ENCODE results near the gene PACSIN2. TPM values are rescaled to one million over a fixed set of nuclear protein-coding genes. Genes with fewer than 3 reads are reported as not detected.

Gene PACSIN2
- total and polyA plus RNA-seq, 10 of the 15 experiments (the other 5 are each of a cell fraction or from before 2014, with no cell fraction given) = 0.93 to 78.7 (median 46.8) TPM

GRCh38 chr22:42939941-42940653 lies 74.9 kb downstream of the PACSIN2 start:
- no peak overlapping the region for H2AFZ ChIP-seq (ENCODE audit: control insufficient read depth, low read depth, low read length)
- no peak overlapping the region; the same call in 1 of the 2 replicates for H3K9ac ChIP-seq (ENCODE audit: control insufficient read depth, insufficient read depth, low read length)
- no peaks in the 10 kb centered on the region for H3K27me3 ChIP-seq (replicated peaks in 1 of 2; ENCODE audit: control insufficient read depth in 2 of 2, insufficient read depth in 2 of 2, low read length in 1 of 2)
- H3K9me3 ChIP-seq (replicated peaks; ENCODE audit: control insufficient read depth, insufficient read depth, low read length) = no peaks in the 10 kb centered on the region
- FAIRE-seq = no peak
- H3K36me3 ChIP-seq (ENCODE audit: control insufficient read depth in 2 of 2, insufficient read depth in 2 of 2, low read length in 1 of 2) = peaks cover 0 to 7% of the 10 kb centered on the region in 2 experiments; a peak in 3 of 4 replicates
- ChIA-PET CTCF (interaction anchor here (1.3 to 1.6 kb wide), 2 partner anchors 72 to 94 kb away, joined by 4 to 5 read pairs; no protein-coding TSS in a partner anchor), RAD21 (ENCODE audit: unreplicated experiment) (no interaction called here), SMC1A (ENCODE audit: uncharacterized antibody, unreplicated experiment) (no interaction called here), POLR2A (no interaction called here)
- H3K79me2 ChIP-seq (ENCODE audit: control insufficient read depth, insufficient read depth, low read length) = peaks cover 55% of the 10 kb centered on the region
- no peak overlapping the region for H3K4me2 ChIP-seq (ENCODE audit: control insufficient read depth, insufficient read depth)
- no peak for DNase-seq (ENCODE audit: low read depth, low spot score)
- H3K4me1 ChIP-seq (ENCODE audit: control insufficient read depth, insufficient read depth, low read length) = peaks cover 36% of the 10 kb centered on the region
- H4K20me1 ChIP-seq (ENCODE audit: control insufficient read depth, insufficient read depth) = no peaks in the 10 kb centered on the region
- in situ Hi-C loops (cut with MboI) = no loop called here
- intact Hi-C loops (cut with micrococcal nuclease; ENCODE audit: unreplicated experiment) = no loop called here
- H3K4me3 ChIP-seq = no peak overlapping the region
- H3K27ac ChIP-seq (ENCODE audit: control insufficient read depth, insufficient read depth) = no peak overlapping the region
- no TSS peak for BruUV-seq (replicated peaks)
- no peak for ATAC-seq
- 80% methylated on average over 12 of the region's 12 CpGs for WGBS (ENCODE audit: insufficient coverage, insufficient replicate concordance, low lambda C conversion rate, missing lambda C conversion rate)
- TF ChIP-seq HDGF (IDR thresholded peaks at IDR 0.05) = no peak
- no peak for TF ChIP-seq REST (IDR thresholded peaks at IDR 0.05; ENCODE audit: low read depth, low read length)
- no peak for TF ChIP-seq BCL11A (IDR thresholded peaks at IDR 0.05; ENCODE audit: low read depth, low read length)
- TF ChIP-seq, protein P1, sequence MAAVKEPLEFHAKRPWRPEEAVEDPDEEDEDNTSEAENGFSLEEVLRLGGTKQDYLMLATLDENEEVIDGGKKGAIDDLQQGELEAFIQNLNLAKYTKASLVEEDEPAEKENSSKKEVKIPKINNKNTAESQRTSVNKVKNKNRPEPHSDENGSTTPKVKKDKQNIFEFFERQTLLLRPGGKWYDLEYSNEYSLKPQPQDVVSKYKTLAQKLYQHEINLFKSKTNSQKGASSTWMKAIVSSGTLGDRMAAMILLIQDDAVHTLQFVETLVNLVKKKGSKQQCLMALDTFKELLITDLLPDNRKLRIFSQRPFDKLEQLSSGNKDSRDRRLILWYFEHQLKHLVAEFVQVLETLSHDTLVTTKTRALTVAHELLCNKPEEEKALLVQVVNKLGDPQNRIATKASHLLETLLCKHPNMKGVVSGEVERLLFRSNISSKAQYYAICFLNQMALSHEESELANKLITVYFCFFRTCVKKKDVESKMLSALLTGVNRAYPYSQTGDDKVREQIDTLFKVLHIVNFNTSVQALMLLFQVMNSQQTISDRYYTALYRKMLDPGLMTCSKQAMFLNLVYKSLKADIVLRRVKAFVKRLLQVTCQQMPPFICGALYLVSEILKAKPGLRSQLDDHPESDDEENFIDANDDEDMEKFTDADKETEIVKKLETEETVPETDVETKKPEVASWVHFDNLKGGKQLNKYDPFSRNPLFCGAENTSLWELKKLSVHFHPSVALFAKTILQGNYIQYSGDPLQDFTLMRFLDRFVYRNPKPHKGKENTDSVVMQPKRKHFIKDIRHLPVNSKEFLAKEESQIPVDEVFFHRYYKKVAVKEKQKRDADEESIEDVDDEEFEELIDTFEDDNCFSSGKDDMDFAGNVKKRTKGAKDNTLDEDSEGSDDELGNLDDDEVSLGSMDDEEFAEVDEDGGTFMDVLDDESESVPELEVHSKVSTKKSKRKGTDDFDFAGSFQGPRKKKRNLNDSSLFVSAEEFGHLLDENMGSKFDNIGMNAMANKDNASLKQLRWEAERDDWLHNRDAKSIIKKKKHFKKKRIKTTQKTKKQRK (IDR thresholded peaks at IDR 0.05; ENCODE audit: low read depth, low read length) = no peak
- no peak for TF ChIP-seq ASH2L (IDR thresholded peaks at IDR 0.05; ENCODE audit: borderline replicate concordance, low read depth)
- TF ChIP-seq, protein P2, sequence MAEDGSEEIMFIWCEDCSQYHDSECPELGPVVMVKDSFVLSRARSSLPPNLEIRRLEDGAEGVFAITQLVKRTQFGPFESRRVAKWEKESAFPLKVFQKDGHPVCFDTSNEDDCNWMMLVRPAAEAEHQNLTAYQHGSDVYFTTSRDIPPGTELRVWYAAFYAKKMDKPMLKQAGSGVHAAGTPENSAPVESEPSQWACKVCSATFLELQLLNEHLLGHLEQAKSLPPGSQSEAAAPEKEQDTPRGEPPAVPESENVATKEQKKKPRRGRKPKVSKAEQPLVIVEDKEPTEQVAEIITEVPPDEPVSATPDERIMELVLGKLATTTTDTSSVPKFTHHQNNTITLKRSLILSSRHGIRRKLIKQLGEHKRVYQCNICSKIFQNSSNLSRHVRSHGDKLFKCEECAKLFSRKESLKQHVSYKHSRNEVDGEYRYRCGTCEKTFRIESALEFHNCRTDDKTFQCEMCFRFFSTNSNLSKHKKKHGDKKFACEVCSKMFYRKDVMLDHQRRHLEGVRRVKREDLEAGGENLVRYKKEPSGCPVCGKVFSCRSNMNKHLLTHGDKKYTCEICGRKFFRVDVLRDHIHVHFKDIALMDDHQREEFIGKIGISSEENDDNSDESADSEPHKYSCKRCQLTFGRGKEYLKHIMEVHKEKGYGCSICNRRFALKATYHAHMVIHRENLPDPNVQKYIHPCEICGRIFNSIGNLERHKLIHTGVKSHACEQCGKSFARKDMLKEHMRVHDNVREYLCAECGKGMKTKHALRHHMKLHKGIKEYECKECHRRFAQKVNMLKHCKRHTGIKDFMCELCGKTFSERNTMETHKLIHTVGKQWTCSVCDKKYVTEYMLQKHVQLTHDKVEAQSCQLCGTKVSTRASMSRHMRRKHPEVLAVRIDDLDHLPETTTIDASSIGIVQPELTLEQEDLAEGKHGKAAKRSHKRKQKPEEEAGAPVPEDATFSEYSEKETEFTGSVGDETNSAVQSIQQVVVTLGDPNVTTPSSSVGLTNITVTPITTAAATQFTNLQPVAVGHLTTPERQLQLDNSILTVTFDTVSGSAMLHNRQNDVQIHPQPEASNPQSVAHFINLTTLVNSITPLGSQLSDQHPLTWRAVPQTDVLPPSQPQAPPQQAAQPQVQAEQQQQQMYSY (CRISPR knock-in tag; IDR thresholded peaks at IDR 0.05) = no peak
- TF ChIP-seq, protein P3, sequence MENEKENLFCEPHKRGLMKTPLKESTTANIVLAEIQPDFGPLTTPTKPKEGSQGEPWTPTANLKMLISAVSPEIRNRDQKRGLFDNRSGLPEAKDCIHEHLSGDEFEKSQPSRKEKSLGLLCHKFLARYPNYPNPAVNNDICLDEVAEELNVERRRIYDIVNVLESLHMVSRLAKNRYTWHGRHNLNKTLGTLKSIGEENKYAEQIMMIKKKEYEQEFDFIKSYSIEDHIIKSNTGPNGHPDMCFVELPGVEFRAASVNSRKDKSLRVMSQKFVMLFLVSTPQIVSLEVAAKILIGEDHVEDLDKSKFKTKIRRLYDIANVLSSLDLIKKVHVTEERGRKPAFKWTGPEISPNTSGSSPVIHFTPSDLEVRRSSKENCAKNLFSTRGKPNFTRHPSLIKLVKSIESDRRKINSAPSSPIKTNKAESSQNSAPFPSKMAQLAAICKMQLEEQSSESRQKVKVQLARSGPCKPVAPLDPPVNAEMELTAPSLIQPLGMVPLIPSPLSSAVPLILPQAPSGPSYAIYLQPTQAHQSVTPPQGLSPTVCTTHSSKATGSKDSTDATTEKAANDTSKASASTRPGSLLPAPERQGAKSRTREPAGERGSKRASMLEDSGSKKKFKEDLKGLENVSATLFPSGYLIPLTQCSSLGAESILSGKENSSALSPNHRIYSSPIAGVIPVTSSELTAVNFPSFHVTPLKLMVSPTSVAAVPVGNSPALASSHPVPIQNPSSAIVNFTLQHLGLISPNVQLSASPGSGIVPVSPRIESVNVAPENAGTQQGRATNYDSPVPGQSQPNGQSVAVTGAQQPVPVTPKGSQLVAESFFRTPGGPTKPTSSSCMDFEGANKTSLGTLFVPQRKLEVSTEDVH (IDR thresholded peaks at IDR 0.05; ENCODE audit: low read depth, partially characterized antibody) = no peak
- no peak for TF ChIP-seq CBX5 (IDR thresholded peaks at IDR 0.05; ENCODE audit: low read depth)
- TF ChIP-seq IKZF1 (conservative IDR thresholded peaks at IDR 0.05) = no peak

Data from GM12878 (cell line).